Measurements from ENCODE around the gene P2RX4. TPM values are rescaled to one million over a fixed set of nuclear protein-coding genes. Genes with fewer than 3 reads are reported as not detected.
"Not testable (repeated sequence)": the region's sequence is repeated elsewhere in the genome, so short reads cannot be mapped to it uniquely, and the experiment has no call there.

Gene P2RX4
- total RNA-seq (100 to 1,000 TPM in 2 of 9 donors, 10 to 100 TPM in 7; 15.2 to 114 (median 34.7) TPM), polyA plus RNA-seq (10 to 100 TPM; 13.3 to 50.0 (median 29.2) TPM)
- long read RNA-seq, donor 1, partial matches to known transcripts, result 0 of 2 reads
- long read RNA-seq, donor 1, other reads (novel, unspliced or antisense), result 0 of 2 reads
- long read RNA-seq, donor 2, partial matches to known transcripts, result 0 of 3 reads
- long read RNA-seq, donor 2, other reads (novel, unspliced or antisense), result 0 of 3 reads
- long read RNA-seq, donor 3, partial matches to known transcripts, result 0 of 1 reads
- long read RNA-seq, donor 3, other reads (novel, unspliced or antisense), result 0 of 1 reads
- long read RNA-seq, donor 4, transcript P2RX4-202 (12 exons, 2,032 nt), result major isoform, 17 of 27 reads
- long read RNA-seq, donor 4, partial matches to known transcripts, result 4 of 27 reads
- long read RNA-seq, donor 4, other reads (novel, unspliced or antisense), result 1 of 27 reads
- long read RNA-seq, donor 5, transcript P2RX4-202 (12 exons, 2,032 nt), result major isoform, 50 of 67 reads
- long read RNA-seq, donor 5, partial matches to known transcripts, result 4 of 67 reads
- long read RNA-seq, donor 5, other reads (novel, unspliced or antisense), result 9 of 67 reads
- long read RNA-seq, donor 6, transcript P2RX4-202 (12 exons, 2,032 nt), result major isoform, 12 of 17 reads
- long read RNA-seq, donor 6, partial matches to known transcripts, result 0 of 17 reads
- long read RNA-seq, donor 6, other reads (novel, unspliced or antisense), result 2 of 17 reads
- long read RNA-seq, donor 7, partial matches to known transcripts, result 0 of 2 reads
- long read RNA-seq, donor 7, other reads (novel, unspliced or antisense), result 0 of 2 reads
- long read RNA-seq, donor 8, transcript P2RX4-202 (12 exons, 2,032 nt), result major isoform, 8 of 8 reads
- long read RNA-seq, donor 8, partial matches to known transcripts, result 0 of 8 reads
- long read RNA-seq, donor 8, other reads (novel, unspliced or antisense), result 0 of 8 reads
- long read RNA-seq, donor 9, transcript P2RX4-202 (12 exons, 2,032 nt), result major isoform, 6 of 12 reads
- long read RNA-seq, donor 9, partial matches to known transcripts, result 5 of 12 reads
- long read RNA-seq, donor 9, other reads (novel, unspliced or antisense), result 0 of 12 reads
- long read RNA-seq, donor 10, partial matches to known transcripts, result 0 of 3 reads
- long read RNA-seq, donor 10, other reads (novel, unspliced or antisense), result 0 of 3 reads

GRCh38 chr12:121209624-121210572 is at the start of gene P2RX4:
TSS of gene P2RX4 (plus strand) at chr12:121210129. CDS start at chr12:121210165, 36 bp downstream.
- Histone ChIP-seq H3K9me3 (replicated peaks in 1 of 3) (no peaks in the 10 kb centered on the region), H3K27ac (peak within 1 kb of the TSS; percentile 14 to 96 (median 78)), H3K36me3 (replicated peaks in 1 of 2) (no peaks in the 10 kb centered on the region), H3K4me3 (peak within 1 kb of the TSS; percentile 21 to 97 (median 54)), H3K4me1 (replicated peaks in 1 of 2) (peaks cover 12 to 26% of the 10 kb centered on the region in 2 donors), H3K27me3 (no peaks in the 10 kb centered on the region)
- DNase-seq, result peak; percentile 80 to 91 (median 85)
- TF ChIP-seq POLR2A (IDR thresholded peaks at IDR 0.05) (peak; percentile 89 to 91), CTCF (IDR thresholded peaks at IDR 0.05) (peak in 2 of 6 experiments; percentile 6 to 20)
- 7 to 42% (median 11%) methylated on average over 15 to 97 of the region's 97 CpGs for WGBS, 4 donors
- intact Hi-C loops (cut with DNase I), result no loop called here

- WGBS, 4 donors, result 78 to 94% (median 87%) methylated on average over 9 to 10 of the region's 10 CpGs
- intact Hi-C loops (cut with DNase I), result no loop called here
- H3K36me3 ChIP-seq (replicated peaks in 1 of 2), result peaks cover 0 to 8% of the 10 kb centered on the region in 2 donors
Measured at GRCh38 chr12:121162384-121162783, 47.5 kb upstream of the P2RX4 start.

GRCh38 chr12:121162985-121163384 is 46.9 kb upstream of the P2RX4 start:
- no peak overlapping the region for H3K27ac ChIP-seq
- no peaks in the 10 kb centered on the region for H3K27me3 ChIP-seq
- no peaks in the 10 kb centered on the region for H3K4me1 ChIP-seq (replicated peaks in 1 of 2)
- intact Hi-C loops (cut with DNase I), result no loop called here
- H3K36me3 ChIP-seq (replicated peaks in 1 of 2), result peaks cover 0 to 8% of the 10 kb centered on the region in 2 donors
- H3K4me3 ChIP-seq, result no peak overlapping the region
- 73 to 94% (median 75%) methylated on average over 2 of the region's 2 CpGs for WGBS, 4 donors
- no peak for DNase-seq
- TF ChIP-seq CTCF (IDR thresholded peaks at IDR 0.05) (no peak), POLR2A (IDR thresholded peaks at IDR 0.05) (no peak)
- H3K9me3 ChIP-seq (replicated peaks in 1 of 3), result no peaks in the 10 kb centered on the region

More at GRCh38 chr12:121162384-121162783, 47.5 kb upstream of the P2RX4 start:
- no peaks in the 10 kb centered on the region for H3K4me1 ChIP-seq (replicated peaks in 1 of 2)
- no peak for DNase-seq
- no peaks in the 10 kb centered on the region for H3K9me3 ChIP-seq (replicated peaks in 1 of 3)
- no peaks in the 10 kb centered on the region for H3K27me3 ChIP-seq
- TF ChIP-seq CTCF (IDR thresholded peaks at IDR 0.05) (no peak), POLR2A (IDR thresholded peaks at IDR 0.05) (no peak)
- H3K4me3 ChIP-seq, result no peak overlapping the region
- no peak overlapping the region for H3K27ac ChIP-seq

- DNase-seq; H3K27me3 ChIP-seq; H3K4me3 ChIP-seq; H3K9me3 ChIP-seq (replicated peaks in 1 of 3); H3K36me3 ChIP-seq (replicated peaks in 1 of 2); H3K4me1 ChIP-seq (replicated peaks in 1 of 2); H3K27ac ChIP-seq; intact Hi-C loops (cut with DNase I): not testable (repeated sequence)
- 92 to 100% (median 96%) methylated on average over 6 of the region's 6 CpGs for WGBS, 4 donors
Measured at GRCh38 chr12:121164839-121165238, 45.1 kb upstream of the P2RX4 start.

All from adrenal gland (tissue), 19 donors.